GM12892 (cell line): ENCODE results near the gene EXOC3L4.

Experiments used
- DNase-seq: peaks from one replicate; pipeline ENCODE4 v3.0.0; 2011; ENCODE audit not compliant: insufficient read length
- FAIRE-seq: peaks from 2 replicates; lab custom pipeline; 2011; peaks lifted over from hg19 to GRCh38; lab: Jason Lieb, UNC
- POLR2A ChIP-seq: IDR thresholded peaks from 2 replicates; pipeline ENCODE4 v1.6.1; 2011; ENCODE audit warnings: low read depth, low read length, control low read depth
- POLR2AphosphoS5 ChIP-seq: IDR thresholded peaks from 2 replicates; pipeline ENCODE4 v1.6.1; 2011; ENCODE audit warnings: low read depth, low read length, control low read depth
- TAF1 ChIP-seq: IDR thresholded peaks from 2 replicates; pipeline ENCODE4 v1.6.1; 2011; ENCODE audit warnings: low read depth, mild to moderate bottlenecking, control low read depth, low read length, borderline replicate concordance

EXOC3L4 gene

DNA sequence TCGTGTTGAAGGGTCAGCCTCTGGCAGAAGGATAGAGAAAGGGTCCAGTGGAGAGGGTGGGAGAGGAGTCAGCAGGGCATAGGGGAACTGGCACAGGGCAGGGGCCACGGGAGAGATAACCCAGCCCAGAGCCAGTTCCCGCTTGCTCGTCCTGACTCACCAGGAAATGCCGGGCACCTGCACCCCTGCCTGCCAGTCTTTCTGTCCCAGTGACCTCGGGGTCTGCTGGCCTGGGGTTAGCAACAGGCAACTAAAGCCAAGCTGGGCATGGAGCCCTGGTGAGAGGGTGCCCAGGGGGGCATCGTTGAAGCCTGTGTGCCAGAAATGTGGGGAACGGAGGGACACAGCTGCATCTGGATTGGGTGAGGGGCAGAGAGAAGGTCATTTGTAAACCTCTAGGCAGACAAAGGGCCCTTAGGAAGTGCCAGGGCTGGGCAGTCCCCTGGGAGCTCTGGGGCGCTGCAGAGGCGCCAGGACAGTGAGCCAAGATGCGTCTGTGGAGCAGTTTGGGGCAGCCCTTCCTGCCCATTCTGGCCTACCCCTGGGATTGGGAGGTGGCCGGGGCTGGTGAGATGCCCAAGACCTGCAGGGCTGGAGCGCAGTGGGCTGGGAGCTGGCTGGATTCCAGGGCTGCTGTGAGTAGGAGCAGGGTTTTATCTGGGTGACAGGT, 34.2 kb downstream of the EXOC3L4 start:
- no peak for TF ChIP-seq POLR2A
- TF ChIP-seq TAF1: no peak
- TF ChIP-seq POLR2AphosphoS5: no peak
- no peak for FAIRE-seq
- no peak for DNase-seq

DNA sequence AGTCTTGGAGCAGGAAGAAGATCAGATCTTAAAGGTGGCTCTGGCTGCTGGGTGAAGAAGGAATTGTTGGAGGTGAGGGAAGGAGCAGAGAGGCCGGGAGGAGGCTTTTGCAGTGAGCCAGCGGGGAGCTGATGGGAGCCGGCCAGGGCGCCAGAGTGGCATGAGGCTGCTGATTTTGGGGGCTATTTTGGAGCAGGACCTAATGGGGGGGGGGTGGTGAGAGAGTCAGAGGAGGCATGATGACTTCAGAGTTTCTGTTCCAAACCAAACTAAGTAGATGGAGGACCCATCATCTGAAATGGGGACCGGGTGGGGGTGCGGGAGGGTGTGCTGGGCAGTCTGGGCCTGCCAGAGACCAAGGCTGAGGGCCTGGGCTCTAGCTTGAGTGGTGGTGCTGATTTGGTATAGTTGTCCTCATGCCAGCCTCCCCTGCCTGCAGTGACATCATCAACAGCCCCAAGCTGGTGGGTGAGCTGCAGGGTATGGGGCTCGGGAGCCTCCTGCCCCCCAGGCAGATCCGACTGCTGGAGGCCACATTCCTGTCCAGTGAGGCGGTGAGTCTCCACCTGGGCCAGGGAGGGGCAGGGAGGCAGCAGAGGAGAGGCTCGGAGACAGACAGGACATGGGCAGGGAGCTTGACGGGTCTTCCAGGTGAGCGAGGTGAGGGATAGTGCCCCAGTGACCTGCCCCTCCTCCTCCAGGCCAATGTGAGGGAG, 34.9 kb downstream of the EXOC3L4 start:
- TF ChIP-seq POLR2AphosphoS5: no peak
- TF ChIP-seq POLR2A: no peak
- TF ChIP-seq TAF1: no peak
- no peak for DNase-seq
- FAIRE-seq: no peak

DNA sequence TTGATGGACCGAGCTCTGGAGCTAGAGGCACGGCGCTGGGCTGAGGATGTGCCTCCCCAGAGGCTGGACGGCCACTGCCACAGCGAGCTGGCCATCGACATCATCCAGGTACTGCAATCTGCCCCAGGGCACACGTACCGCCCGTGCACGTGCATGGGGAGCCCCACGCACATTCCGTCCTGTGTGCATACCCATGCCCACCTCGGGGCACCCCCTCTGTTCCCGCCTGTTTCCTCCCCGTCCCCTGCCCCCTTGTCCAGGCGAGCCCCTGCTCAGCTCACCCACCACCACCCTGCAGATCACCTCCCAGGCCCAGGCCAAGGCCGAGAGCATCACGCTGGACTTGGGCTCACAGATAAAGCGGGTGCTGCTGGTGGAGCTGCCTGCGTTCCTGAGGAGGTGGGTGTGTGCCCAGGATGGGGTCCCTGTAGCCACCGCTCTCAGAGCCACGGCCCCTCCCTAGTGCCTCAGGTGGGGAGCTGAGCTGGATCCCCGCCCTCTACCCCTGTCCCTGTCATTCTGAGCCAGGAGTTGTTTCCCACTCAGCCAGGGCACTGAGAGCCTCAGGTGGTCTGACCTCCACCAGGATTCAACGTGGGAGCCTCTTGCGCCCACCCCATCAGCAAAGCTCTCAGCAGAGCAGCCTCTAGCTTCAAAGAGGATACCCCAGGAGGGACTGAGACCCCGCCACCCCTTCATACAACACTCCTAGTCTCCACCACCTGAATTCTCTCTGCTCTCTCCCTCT, 35.7 kb downstream of the EXOC3L4 start:
- no peak for FAIRE-seq
- no peak for TF ChIP-seq POLR2A
- no peak for TF ChIP-seq POLR2AphosphoS5
- no peak for DNase-seq

DNA sequence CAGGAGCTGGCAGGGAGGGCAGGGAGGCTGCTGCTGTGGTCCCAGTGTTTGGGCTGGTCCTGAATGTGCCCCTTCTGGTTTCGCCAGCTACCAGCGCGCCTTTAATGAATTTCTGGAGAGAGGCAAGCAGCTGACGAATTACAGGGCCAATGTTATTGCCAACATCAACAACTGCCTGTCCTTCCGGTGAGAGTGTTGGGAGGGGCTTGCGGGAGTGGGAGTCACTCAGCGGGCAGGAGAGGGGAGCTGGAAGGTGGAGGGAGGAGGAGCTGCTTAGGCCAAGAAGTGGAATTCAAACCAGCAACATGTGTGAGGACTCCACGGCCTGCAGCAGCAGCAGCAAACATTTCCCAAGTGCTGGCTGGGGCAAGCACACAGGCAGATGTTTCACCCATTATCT, 36.4 kb downstream of the EXOC3L4 start:
- FAIRE-seq (no peak), DNase-seq (no peak)
- TF ChIP-seq POLR2A (no peak), POLR2AphosphoS5 (no peak), TAF1 (no peak)

DNA sequence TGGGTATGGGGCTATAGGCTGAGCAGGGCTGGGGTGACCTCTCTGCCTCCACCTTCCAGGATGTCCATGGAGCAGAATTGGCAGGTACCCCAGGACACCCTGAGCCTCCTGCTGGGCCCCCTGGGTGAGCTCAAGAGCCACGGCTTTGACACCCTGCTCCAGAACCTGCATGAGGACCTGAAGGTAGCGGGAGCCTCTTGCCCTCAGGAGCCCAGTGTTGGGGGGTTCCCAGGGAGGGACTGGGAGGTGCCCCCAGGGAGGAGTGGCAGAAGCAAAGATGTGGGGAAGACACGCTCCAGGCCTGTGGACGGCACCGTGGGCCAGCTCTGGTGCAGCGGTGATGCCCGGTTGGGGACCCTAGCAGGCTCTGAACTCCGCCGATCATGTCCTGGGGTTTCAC, 37.1 kb downstream of the EXOC3L4 start:
- TF ChIP-seq TAF1 (no peak), POLR2AphosphoS5 (no peak), POLR2A (no peak)
- FAIRE-seq (no peak), DNase-seq (no peak)

DNA sequence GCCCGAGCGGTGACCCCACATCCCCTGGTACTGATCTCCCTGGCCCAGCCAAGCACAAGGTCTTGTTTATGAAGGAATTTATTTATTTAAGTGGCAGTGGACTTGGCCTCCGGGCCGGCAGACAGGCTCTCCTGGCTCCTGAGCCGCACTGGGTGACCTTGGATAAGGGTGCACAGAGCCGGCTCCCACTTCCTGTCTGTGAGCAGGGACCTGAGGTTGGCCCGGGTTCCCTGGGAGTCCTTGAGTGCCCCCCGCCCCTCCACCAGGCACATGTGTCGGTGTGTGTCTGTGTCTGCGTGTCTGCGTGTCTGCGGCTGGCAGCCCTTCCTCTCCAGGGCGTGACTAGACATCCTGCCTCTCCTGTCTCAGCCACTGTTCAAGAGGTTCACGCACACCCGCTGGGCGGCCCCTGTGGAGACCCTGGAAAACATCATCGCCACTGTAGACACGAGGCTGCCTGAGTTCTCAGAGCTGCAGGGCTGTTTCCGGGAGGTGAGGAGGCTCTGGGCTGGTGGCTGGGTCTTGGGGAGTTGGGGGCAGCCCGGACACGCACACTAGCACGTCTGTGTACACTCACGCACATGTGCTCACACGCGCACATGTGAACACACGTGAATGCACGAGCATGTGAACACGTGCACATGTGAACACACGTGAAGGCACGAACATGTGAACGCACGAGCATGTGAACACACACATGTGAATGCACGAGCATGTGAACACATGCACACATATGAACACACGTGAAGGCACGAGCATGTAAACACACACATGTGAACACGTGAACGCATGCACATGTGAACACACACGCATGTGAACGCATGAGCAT, 38.1 kb downstream of the EXOC3L4 start:
- no peak for TF ChIP-seq POLR2AphosphoS5
- DNase-seq (no peak), FAIRE-seq (no peak)

DNA sequence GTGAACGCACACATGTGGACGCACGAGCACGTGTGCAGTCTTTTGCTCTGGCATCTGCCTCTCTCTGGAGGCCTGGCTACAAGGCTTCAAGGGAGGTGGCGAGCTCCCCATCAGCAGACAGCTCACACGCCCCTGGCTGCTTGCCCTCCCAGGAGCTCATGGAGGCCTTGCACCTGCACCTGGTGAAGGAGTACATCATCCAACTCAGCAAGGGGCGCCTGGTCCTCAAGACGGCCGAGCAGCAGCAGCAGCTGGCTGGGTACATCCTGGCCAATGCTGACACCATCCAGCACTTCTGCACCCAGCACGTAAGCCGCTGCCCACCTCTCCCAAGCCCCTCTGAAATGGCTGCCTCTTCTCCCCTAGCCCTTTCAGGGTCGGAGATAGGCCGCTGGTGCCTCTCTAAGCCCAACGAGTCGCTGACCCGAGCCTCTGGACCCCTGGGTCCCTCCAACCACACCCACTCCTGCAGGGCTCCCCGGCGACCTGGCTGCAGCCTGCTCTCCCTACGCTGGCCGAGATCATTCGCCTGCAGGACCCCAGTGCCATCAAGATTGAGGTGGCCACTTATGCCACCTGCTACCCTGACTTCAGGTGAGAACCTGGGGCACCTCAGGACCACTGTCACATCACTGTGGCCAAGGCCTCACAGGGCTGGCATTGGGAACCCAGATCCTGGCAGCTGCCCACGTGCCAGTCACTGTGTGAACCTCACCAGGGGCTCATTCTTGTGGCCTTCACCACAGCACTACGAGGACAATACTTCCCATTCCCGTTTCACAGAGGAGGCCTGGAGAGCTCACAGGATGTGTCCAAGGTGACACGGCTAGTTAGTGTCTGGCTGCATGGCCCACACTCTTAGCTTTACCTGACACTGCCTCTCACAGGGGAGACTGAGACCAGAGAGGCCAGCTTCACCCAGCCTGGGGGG, 39.0 kb downstream of the EXOC3L4 start:
- DNase-seq (no peak), FAIRE-seq (no peak)
- no peak for TF ChIP-seq POLR2A
- no peak for TF ChIP-seq POLR2AphosphoS5
- TF ChIP-seq TAF1: no peak

DNA sequence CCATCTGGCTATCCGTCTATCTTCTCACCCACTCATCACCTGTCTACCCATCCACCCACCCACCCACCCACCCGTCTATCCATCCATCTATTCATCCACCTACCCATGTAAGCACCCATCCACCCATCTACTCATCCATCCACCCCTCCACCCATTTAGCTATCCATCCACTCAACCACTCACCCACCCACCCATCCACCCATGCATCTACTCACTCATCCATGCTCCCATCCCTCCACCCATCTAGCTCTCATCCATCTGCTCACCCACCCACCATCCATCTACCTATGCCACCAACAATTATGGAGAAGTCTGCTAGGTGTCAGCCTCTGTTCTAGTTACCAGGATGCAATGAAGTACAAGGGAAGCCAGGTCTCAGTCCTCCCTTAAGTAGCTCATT, 39.9 kb downstream of the EXOC3L4 start:
- DNase-seq (no peak), FAIRE-seq (no peak)
- TF ChIP-seq TAF1 (no peak), POLR2A (no peak), POLR2AphosphoS5 (no peak)

DNA sequence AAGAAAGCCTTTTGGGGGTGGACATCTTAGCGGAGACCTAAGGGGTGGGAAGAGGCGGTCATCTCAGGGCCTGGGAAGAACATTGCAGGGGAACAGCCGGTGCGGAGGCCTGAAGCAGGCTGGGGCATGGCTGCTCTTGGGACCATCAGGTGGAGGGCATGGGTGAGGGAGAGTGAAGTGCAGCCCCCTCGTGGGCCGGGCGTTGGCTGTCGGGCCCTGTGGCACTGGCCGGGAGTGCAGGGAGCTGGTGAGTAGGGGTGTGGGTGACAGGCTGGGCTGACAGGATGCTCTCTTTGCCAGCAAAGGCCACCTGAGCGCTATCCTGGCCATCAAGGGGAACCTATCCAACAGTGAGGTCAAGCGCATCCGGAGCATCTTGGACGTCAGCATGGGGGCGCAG, 40.4 kb downstream of the EXOC3L4 start:
- DNase-seq (no peak), FAIRE-seq (no peak)
- TF ChIP-seq POLR2A (no peak), TAF1 (no peak), POLR2AphosphoS5 (no peak)

DNA sequence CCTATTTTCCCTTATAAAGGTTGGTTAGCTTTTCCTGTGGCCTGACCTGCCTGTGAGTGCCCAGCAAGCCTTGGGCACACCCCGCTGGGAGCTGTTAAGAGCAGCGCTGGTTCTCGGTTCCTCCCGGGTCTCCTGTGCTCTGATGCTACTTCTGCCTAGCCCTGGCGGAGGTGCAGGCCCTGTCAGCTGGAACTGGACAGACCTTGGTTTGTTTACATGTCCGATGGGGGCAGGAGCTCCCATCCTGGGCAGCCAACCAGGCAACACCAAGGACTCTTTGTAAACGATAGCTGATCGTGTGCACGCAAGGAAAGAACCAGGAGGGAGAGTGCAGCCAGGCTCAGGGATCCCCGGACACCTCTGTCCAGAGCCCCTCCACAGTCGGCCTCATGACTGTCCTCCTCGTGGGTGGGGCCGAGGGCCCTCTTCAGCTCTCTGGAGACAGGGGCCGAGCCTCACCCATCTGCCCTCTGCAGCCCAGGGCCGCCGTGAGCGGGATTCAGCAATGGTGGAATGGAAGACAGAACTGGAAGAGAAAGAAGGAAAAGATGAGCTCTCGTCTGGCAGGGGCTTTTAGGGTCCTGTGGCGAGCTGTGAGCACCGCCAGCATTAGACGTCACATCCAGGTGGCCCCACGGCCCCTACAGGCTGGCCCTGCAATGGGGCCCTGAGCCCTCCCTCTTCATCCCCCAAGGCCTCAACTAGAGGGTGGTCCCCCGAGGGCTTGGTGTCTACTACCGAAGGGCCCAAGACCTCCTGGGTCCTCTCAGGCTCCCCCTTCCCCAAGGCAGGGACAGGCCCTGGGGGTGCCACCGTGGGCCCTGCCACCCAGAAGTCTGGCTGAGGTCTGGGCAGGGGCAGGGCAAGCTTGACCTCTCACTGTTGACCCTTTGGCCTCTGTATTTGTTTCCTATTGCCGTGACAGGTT, 41.1 kb downstream of the EXOC3L4 start:
- FAIRE-seq: no peak
- TF ChIP-seq POLR2A (no peak), POLR2AphosphoS5 (no peak), TAF1 (no peak)
- DNase-seq: no peak
